Testis (tissue), 2 donors: ENCODE results near the gene CDH9.

Experiments
- CTCF ChIP-seq, 3 experiments: fragments of 450-650 bp in 2 of 3; fragments of 200-600 bp in 1 of 3; sonication (generic) in 1 of 3; IDR thresholded peaks; one replicate each; pipeline ENCODE4 v1.5.1; 2016 to 2019; ENCODE audit warnings: antibody characterized with exemption in 3 of 3, mild to moderate bottlenecking in 2 of 3, moderate library complexity in 1 of 3
- POLR2A ChIP-seq: fragments of 450-650 bp; IDR thresholded peaks from one replicate; pipeline ENCODE4 v1.6.1; 2017; ENCODE audit warnings: antibody characterized with exemption, mild to moderate bottlenecking, moderate library complexity

DNA sequence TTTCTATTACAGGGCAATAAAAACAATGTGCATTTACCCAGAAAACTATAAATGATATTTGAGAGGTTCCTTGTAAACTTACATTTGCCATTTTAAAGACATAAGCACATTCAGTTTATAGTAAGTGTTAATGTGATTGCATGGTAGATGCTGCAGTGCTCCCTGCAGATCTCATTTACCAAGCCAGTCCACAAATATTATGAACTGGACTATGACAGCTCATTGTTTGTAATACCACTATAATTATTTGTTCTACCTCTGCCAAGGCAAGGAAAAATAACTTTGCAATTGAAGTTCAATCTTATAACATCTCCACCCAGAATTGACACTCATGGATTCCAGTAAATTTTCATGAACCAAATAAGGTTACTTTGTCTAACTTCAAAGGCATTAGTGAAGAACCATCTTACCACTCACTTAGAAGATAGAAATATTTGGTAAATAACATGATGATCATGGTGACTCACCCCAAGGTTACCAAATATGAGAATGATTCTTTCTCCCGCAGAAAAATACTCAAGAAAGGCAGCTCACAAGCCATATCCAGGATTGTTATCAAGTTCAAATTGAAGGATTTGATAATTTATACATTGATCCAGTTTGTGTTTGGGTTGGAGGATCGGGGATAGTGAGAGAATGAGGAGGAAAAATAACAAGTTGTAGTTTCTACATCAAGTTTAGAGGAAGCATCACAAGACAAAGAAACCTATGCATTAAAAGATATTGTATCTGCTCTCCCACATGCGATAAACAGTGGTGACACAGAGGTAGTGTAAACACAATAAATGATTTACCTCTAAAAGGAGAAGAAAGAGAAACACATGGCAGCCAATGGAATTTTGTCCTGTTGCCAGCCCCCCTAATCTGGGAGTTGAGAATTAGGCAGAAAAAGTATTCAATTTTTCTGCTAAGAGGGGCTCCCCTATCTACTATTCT, 29.5 kb downstream of the CDH9 start:
- TF ChIP-seq CTCF (IDR thresholded peaks at IDR 0.05), result no peak
- TF ChIP-seq POLR2A, result no peak
